ENCODE measurements around the gene UBE2K. TPM values are rescaled to one million over a fixed set of nuclear protein-coding genes. Genes with fewer than 3 reads are reported as not detected.

UBE2K gene
- total RNA-seq, 1 donor from 2014 or later: 19.0 TPM

DNA sequence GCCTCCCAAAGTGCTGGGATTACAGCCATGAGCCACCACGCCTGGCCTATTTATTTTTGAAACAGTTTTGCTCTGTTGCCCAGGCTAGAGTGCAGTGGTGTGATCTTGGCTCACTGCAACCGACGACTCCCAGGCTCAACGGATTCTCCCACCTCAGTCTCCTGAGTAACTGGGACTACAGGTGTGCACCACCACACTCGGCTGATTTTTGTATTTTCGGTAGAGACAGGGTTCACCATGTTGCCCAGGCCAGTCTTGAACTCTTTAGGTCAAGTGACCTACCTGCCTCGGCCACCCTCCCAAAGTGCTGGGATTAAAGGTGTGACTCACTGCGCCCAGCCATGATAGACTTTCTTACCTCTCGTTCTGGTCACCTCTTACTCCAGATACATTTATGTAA is 124.0 kb downstream of the UBE2K start:
- H3K36me3 ChIP-seq (ENCODE audit: control insufficient read depth, insufficient read depth, low read length): peaks cover 3% of the 10 kb centered on the region
- no peak overlapping the region for H3K4me3 ChIP-seq (ENCODE audit: low read depth, low read length)
- FAIRE-seq (no peak), DNase-seq (ENCODE audit: low read depth) (no peak)
- TF ChIP-seq, protein P1, sequence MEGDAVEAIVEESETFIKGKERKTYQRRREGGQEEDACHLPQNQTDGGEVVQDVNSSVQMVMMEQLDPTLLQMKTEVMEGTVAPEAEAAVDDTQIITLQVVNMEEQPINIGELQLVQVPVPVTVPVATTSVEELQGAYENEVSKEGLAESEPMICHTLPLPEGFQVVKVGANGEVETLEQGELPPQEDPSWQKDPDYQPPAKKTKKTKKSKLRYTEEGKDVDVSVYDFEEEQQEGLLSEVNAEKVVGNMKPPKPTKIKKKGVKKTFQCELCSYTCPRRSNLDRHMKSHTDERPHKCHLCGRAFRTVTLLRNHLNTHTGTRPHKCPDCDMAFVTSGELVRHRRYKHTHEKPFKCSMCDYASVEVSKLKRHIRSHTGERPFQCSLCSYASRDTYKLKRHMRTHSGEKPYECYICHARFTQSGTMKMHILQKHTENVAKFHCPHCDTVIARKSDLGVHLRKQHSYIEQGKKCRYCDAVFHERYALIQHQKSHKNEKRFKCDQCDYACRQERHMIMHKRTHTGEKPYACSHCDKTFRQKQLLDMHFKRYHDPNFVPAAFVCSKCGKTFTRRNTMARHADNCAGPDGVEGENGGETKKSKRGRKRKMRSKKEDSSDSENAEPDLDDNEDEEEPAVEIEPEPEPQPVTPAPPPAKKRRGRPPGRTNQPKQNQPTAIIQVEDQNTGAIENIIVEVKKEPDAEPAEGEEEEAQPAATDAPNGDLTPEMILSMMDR (IDR thresholded peaks at IDR 0.05; ENCODE audit: insufficient read depth, low read length, severe bottlenecking): no peak
- no peaks in the 10 kb centered on the region for H3K27me3 ChIP-seq (ENCODE audit: control insufficient read depth, insufficient read depth, low read length)

DNA sequence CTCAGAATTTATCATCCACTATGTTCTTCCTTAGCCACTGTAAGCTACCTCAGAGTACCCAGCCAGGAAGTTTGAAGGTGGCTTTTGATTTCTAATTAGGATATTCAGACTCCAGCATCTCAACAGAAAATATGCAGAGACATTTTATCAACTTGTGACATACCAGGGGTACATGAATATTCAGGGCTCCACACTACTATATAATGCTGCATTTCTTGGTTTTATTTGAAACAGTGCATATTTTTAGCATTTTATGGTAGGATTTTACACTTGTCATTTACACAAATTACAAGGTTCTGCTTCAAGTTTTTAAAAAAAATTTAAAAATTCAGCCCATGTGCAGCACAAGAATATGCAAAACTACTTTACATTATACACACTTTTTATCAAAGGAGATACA is 124.7 kb downstream of the UBE2K start:
- no peaks in the 10 kb centered on the region for H3K27me3 ChIP-seq (ENCODE audit: control insufficient read depth, insufficient read depth, low read length)
- no peak for DNase-seq (ENCODE audit: low read depth)
- H3K36me3 ChIP-seq (ENCODE audit: control insufficient read depth, insufficient read depth, low read length): peaks cover 6% of the 10 kb centered on the region
- no peak overlapping the region for H3K4me3 ChIP-seq (ENCODE audit: low read depth, low read length)
- TF ChIP-seq, protein P1 (IDR thresholded peaks at IDR 0.05; ENCODE audit: insufficient read depth, low read length, severe bottlenecking): no peak
- FAIRE-seq: no peak

DNA sequence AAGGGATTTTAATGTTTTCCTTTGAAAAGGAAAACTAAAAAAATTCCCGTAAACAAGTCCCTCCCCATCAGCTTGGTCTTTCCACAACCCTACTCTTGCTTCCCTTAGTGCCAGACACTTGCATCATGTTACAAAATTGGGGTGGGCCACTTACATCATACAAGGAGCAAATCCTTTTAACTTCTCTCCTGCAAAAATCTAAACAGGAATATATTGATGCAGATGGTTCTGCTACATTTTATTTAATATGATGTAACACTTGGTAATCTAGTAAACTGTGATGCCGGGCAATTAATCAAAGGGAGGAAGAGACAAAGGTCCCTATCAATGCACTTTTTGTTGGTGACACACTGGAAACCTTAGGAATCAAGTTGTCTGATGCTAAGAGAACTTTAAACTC is 125.3 kb downstream of the UBE2K start:
- FAIRE-seq (no peak), DNase-seq (ENCODE audit: low read depth) (no peak)
- H3K36me3 ChIP-seq (ENCODE audit: control insufficient read depth, insufficient read depth, low read length): peaks cover 6% of the 10 kb centered on the region
- no peaks in the 10 kb centered on the region for H3K27me3 ChIP-seq (ENCODE audit: control insufficient read depth, insufficient read depth, low read length)
- TF ChIP-seq, protein P1 (IDR thresholded peaks at IDR 0.05; ENCODE audit: insufficient read depth, low read length, severe bottlenecking): no peak
- no peak overlapping the region for H3K4me3 ChIP-seq (ENCODE audit: low read depth, low read length)

DNA sequence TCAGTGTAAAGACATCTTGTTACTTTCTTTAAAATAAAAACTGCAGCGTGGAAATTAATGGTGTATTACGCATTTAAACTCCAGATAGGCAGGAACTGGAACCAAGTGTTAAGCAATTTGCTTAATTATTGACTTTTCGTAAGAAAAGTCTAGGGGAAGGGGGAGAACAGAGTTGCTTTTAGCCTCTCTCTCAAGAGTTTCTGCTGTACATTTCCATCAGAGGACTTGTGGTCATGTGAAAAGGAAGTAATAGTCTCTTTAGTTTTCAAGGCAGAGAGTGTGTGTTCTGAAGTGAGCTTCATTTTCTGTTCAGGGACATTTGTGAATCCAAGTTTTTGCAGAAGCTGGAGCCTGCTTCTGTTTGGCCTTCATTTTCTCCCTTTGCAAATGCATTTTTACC is 127.2 kb downstream of the UBE2K start:
- FAIRE-seq (no peak), DNase-seq (ENCODE audit: low read depth) (no peak)
- TF ChIP-seq, protein P1 (IDR thresholded peaks at IDR 0.05; ENCODE audit: insufficient read depth, low read length, severe bottlenecking): no peak
- Histone ChIP-seq H3K4me3 (ENCODE audit: low read depth, low read length) (no peak overlapping the region), H3K27me3 (ENCODE audit: control insufficient read depth, insufficient read depth, low read length) (no peaks in the 10 kb centered on the region), H3K36me3 (ENCODE audit: control insufficient read depth, insufficient read depth, low read length) (peaks cover 7% of the 10 kb centered on the region)

DNA sequence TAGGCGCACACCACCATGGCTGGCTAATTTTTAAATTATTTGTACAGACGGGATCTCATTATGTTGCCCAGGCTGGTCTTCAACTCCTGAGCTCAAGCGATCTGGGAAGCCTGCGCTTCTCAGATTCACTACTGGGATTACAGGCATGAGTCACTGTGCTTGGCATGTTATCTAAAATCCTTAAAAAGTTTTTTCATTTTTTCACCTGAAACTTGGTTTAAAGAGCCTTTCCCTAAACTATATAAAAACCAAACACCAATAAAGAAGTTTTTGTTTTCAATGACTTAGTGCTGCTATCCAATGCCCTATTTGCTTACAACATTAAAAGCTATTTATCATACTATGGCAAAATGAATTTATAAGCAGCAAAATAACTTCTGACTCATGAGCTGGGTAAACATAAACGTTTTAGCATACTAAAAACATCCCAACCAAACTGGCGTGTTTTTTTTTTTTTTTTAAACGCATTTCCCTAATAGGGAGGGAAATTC is 127.8 kb downstream of the UBE2K start:
- no peaks in the 10 kb centered on the region for H3K27me3 ChIP-seq (ENCODE audit: control insufficient read depth, insufficient read depth, low read length)
- H3K4me3 ChIP-seq (ENCODE audit: low read depth, low read length): no peak overlapping the region
- peaks cover 7% of the 10 kb centered on the region for H3K36me3 ChIP-seq (ENCODE audit: control insufficient read depth, insufficient read depth, low read length)
- no peak for FAIRE-seq
- TF ChIP-seq, protein P1 (IDR thresholded peaks at IDR 0.05; ENCODE audit: insufficient read depth, low read length, severe bottlenecking): no peak
- DNase-seq (ENCODE audit: low read depth): peak; percentile 25

Other genes with a start within 250 kb of the UBE2K start
- gene RPL9, start 239.2 kb upstream of the UBE2K start, total RNA-seq: 3,557 and 6,069 TPM in 2 replicates
- 11.5 and 14.0 TPM in 2 replicates for gene LIAS, start 239.1 kb upstream of the UBE2K start, total RNA-seq
- 43.1 and 65.0 TPM in 2 replicates for gene UGDH, start 170.7 kb upstream of the UBE2K start, total RNA-seq
- gene SMIM14, start 59.3 kb upstream of the UBE2K start, total RNA-seq: 21.1 and 26.1 TPM in 2 replicates